SK-N-SH (cell line): Measurements from ENCODE around the gene PRKG1.

Experiments used
- CHD2 ChIP-seq: fragments of 150-350 bp; IDR thresholded peaks from 2 replicates; pipeline ENCODE4 v1.6.1; 2018; ENCODE audit warnings: low read length; ENCODE audit not compliant: partially characterized antibody
- CTCF ChIP-seq: fragments of 200-600 bp; sonication (generic); IDR thresholded peaks from 2 replicates; pipeline ENCODE4 v1.6.1; 2017; ENCODE audit warnings: antibody characterized with exemption, mild to moderate bottlenecking, moderate library complexity
- FOXJ3 ChIP-seq: sonication (generic); formaldehyde crosslinking; IDR thresholded peaks from 2 replicates; pipeline ENCODE4 v1.5.1; 2020; ENCODE audit warnings: mild to moderate bottlenecking, missing genetic modification reagents
- GABPA ChIP-seq: IDR thresholded peaks from 2 replicates; pipeline ENCODE4 v1.4.0; 2012; ENCODE audit warnings: low read depth, mild to moderate bottlenecking
- POLR2AphosphoS5 ChIP-seq: IDR thresholded peaks from 2 replicates; pipeline ENCODE4 v1.6.1; 2012; ENCODE audit warnings: low read depth, low read length
- REST ChIP-seq: IDR thresholded peaks from 2 replicates; pipeline ENCODE4 v1.6.1; 2012; ENCODE audit warnings: mild to moderate bottlenecking, low read depth, low read length, moderate library complexity
- TAF1 ChIP-seq: IDR thresholded peaks from 2 replicates; pipeline ENCODE4 v1.6.1; 2012; ENCODE audit warnings: low read depth, mild to moderate bottlenecking, low read length, moderate library complexity, borderline replicate concordance
- TEAD4 ChIP-seq: IDR thresholded peaks from 2 replicates; pipeline ENCODE4 v1.4.0; 2012; ENCODE audit warnings: mild to moderate bottlenecking, borderline replicate concordance; ENCODE audit not compliant: insufficient read depth
- USF2 ChIP-seq: fragments of 150-350 bp; IDR thresholded peaks from 2 replicates; pipeline ENCODE4 v1.6.1; 2017; ENCODE audit warnings: antibody characterized with exemption, low read length, low read depth, borderline replicate concordance

DNA sequence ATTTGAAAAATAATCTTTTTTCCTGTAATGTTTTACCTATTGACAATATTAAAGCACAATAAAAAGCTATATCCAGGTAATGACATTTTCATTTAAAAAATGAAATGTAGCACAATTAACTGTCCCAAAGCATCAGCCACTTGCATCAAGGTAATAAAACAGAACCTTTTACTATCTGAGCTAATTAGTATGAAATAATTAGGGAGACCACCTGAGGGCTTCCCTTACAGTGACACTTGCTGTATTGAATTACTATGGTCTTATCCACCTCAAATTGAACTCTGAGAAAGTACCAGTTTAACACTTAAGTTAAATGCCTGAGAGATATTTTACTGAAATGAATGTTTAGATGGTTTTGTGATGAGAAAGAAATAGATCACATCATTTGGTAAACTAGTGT is 1120.4 kb downstream of the PRKG1 start:
- TF ChIP-seq TAF1 (no peak), CTCF (no peak), FOXJ3 (CRISPR knock-in tag) (no peak), GABPA (no peak), CHD2 (no peak), REST (no peak), USF2 (no peak), POLR2AphosphoS5 (no peak), TEAD4 (no peak)
